ENCODE measurements around the gene SIMC1. TPM values are rescaled to one million over a fixed set of nuclear protein-coding genes. Genes with fewer than 3 reads are reported as not detected.
"Not testable (repeated sequence)": the region's sequence is repeated elsewhere in the genome, so short reads cannot be mapped to it uniquely, and the experiment has no call there.

The SIMC1 gene
- total RNA-seq, 1 donor: 11.0 TPM

GRCh38 chr5:176214466-176215021 lies 23.7 kb upstream of the SIMC1 start:
- DNase-seq (ENCODE audit: low read depth in 2 of 3, low spot score in 2 of 3): not testable (repeated sequence)

DNA sequence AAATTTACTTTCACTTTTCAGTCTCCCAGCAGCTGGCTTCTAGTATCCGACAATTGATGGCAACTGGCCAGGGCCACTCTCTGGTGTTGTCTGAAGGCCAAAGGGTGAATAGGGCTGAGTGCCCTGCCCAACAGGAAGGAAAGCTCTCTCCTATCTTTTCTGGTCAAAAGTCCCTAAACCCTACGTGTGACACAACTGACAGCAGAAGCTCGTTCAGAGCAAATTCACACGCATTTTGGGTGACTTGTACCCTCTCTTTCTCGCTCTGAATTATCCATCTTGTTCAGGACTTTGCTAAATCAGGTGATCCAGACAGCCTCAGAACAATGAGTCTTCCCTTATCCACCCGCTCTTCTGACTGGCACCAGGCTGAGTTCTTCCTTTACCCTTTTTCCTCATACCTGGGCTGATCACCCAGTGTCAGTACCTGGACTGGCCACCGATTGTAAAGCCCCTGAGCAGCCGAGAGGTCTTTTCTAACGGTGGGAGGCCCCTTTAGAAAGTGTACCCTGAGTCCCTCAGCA lies 21.8 kb upstream of the SIMC1 start:
- peak in 1 of 3 donors; percentile 34 for DNase-seq (ENCODE audit: low read depth in 2 of 3, low spot score in 2 of 3)

GRCh38 chr5:176217188-176217729 lies 21.0 kb upstream of the SIMC1 start:
- not testable (repeated sequence) for DNase-seq (ENCODE audit: low read depth in 2 of 3, low spot score in 2 of 3)

DNA sequence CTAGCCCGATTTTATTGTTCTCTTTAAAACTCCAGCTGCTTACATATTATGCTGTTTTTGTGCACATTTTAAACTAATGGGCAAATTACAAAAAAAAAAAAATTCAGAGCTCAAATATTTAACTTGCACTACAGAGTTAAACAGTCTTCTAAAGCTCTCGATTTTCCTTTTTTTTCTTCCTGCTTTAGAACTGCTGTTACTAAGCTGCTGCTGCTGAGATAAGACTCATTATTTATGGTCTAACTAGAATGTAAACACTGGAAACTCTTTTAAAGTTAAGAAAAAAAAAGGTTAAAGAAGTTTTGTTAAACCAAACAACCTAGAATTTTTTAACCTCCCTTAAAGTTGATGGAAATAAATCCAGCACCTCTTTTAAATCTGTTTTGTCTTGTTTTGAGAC lies 20.5 kb upstream of the SIMC1 start:
- not testable (repeated sequence) for DNase-seq (ENCODE audit: low read depth in 2 of 3, low spot score in 2 of 3)

GRCh38 chr5:176222006-176222405 lies 16.2 kb upstream of the SIMC1 start:
- not testable (repeated sequence) for DNase-seq (ENCODE audit: low read depth in 2 of 3, low spot score in 2 of 3)

- DNase-seq (ENCODE audit: low read depth in 2 of 3, low spot score in 2 of 3): not testable (repeated sequence)
These were observed 9.9 kb upstream of the SIMC1 start for GRCh38 chr5:176228358-176228757.

DNA sequence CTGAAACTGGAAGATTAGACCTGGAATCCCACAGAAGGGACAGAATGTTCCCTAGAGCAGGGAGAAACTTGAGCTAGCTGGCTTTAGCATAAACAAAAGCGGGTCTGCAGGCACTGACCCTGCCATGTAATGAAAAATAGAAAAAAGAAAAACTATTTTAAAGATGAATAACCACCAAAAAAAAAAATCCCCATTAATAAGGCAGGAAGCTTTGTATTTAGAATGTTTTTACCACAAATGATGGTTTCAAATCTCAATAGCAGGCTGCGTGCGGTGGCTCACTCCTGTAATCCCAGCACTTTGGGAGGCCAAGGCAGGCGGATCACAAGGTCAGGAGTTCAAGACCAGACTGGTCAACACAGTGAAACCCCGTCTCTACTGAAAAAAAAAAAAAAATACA lies 5.0 kb upstream of the SIMC1 start:
- not testable (repeated sequence) for DNase-seq (ENCODE audit: low read depth in 2 of 3, low spot score in 2 of 3)

GRCh38 chr5:176235155-176235554 lies 3.1 kb upstream of the SIMC1 start:
- DNase-seq (ENCODE audit: low read depth in 2 of 3, low spot score in 2 of 3): peak; percentile 19 to 78 (median 51)

- not testable (repeated sequence) for DNase-seq (ENCODE audit: low read depth in 2 of 3, low spot score in 2 of 3)
These were observed 540 bp downstream of the SIMC1 start for GRCh38 chr5:176238645-176239283.

DNA sequence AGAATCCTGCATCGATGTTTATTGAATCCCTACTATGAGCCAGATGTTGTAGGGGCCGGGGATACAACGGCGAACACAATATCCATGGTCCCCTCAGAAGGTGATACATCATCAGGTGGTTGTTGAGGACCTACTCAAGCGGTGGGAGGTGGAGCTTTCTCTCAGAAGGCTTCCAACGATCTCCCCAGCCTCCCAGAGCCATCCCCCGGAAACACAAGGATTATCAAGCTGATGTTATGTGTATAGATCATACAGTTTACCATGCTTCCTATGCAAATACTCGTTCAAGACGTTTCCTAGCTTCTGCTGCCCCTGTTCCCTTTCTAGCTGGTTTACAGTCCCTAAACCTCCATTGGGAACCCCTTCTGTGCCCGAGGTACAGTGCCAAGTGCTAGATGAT lies 1.1 kb downstream of the SIMC1 start:
- DNase-seq (ENCODE audit: low read depth in 2 of 3, low spot score in 2 of 3): not testable (repeated sequence)

- DNase-seq (ENCODE audit: low read depth in 2 of 3, low spot score in 2 of 3): not testable (repeated sequence)
These were observed 6.1 kb downstream of the SIMC1 start for GRCh38 chr5:176244318-176244717.

DNA sequence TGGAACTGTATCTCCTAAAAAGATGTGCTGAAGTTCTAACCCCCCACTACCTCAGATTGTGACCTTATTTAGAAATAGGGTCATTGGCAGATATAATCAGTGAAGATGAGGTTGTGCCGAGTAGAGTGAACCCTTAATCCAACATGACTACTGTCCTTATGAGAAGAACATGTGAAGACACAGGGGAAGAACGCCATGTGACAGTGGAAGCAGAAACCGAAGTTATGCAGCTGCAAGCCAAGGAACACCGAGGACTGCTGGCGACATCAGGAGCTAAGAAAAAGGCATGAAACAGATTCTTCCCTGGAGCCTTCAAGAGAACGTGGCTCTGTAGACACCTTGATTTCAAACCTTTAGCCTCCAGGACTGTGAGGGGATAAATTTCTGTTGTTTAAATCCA lies 6.8 kb downstream of the SIMC1 start:
- DNase-seq (ENCODE audit: low read depth in 2 of 3, low spot score in 2 of 3): not testable (repeated sequence)

DNA sequence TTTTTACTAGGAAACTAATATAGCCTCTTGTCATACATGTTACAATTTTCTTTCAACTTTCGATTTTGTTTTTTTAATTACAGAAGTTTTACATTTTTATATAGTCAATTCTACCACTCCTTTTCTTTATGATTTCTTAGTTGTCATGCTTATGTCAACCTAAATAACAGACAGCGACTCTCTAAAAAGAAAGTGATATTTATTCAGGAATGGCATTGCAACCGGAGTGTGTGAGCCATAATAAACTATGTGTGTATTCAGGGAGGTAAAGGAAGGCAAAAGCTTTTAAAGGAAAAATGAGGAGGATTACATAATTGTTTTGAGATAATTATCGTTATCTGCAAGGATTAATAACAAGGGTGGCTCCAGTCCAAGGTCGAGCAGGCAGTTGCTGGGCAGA lies 7.3 kb downstream of the SIMC1 start:
- DNase-seq (ENCODE audit: low read depth in 2 of 3, low spot score in 2 of 3): not testable (repeated sequence)

- DNase-seq (ENCODE audit: low read depth in 2 of 3, low spot score in 2 of 3): not testable (repeated sequence)
These were observed 12.5 kb downstream of the SIMC1 start for GRCh38 chr5:176250691-176251090.

- DNase-seq (ENCODE audit: low read depth in 2 of 3, low spot score in 2 of 3): not testable (repeated sequence)
These were observed 13.9 kb downstream of the SIMC1 start for GRCh38 chr5:176252171-176252570.

DNA sequence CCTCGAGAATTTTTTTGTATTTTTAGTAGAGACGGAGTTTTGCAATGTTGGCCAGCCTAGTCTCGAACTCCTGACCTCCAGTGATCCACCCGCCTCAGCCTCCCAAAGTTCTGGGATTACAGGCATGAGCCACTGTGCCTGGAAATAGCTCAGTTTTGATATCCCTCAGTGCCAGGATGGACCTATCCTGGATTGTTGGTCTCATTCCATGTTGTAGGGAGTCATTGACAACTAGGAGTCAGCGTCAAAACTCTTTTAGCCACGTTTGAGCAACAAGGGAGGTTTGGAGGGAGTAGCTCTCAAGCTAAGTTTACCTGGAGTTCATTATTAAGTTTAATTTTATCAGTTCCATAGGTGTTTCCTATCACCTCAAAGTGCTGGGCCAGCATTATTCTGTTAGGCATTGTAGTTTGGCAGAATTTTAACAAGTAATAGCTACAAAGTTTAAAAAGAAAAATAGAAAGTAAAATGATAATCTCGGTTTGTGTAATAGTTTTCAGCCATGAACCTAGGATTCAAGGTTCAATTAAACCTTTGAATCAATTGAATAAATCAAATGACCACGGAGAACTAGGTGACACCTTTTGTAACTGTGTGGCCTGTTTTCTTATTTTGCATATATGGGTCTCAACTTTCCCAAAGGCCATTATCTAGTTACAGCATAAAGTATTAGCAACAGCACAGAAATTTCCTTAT lies 15.3 kb downstream of the SIMC1 start:
- not testable (repeated sequence) for DNase-seq (ENCODE audit: low read depth in 2 of 3, low spot score in 2 of 3)

DNA sequence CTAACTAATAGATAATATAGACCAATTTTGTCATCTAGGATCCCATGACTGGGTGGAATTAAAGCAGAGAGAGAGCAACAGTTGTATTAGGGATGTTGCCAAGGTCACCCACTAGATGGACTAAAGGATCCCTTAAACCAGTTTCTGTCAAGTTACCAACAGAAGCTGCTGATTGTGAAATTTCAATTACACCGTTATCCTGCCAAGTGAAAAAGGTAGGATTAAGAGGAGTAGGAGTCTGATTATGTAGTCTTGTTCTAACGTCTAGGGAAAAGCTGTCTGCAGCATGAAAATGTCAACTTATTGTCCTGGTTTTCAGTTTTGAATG lies 15.8 kb downstream of the SIMC1 start:
- DNase-seq (ENCODE audit: low read depth in 2 of 3, low spot score in 2 of 3): not testable (repeated sequence)

DNA sequence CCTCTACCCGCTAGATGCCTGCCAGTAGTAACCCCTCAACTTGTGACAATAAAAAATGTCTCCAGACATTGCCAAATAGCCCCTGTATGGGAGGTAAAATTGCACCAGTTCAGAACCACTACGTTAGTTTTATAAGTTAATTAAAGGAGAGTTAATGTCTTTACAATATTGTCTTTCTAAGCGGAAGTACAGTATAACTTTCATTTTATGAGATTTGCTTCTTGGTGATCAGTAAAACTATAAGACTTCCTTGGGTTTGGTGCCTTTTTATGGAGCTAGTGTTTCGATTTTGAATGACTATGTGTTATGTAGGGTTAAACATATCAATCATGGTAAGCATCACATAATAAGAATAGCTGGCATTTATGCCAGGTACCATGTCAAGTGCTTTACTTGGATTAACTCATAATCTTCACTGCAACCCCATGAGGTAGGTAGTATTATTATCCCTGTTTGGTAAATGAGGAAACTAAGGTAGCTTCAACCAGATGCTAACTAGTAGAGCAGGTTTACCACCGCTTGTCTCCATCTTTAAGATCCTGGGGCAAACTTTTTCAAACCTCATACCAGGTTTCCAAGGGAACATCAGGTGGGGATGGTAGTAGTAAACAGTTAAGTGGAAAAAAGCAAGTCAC lies 19.8 kb downstream of the SIMC1 start:
- DNase-seq (ENCODE audit: low read depth in 2 of 3, low spot score in 2 of 3): not testable (repeated sequence)

DNA sequence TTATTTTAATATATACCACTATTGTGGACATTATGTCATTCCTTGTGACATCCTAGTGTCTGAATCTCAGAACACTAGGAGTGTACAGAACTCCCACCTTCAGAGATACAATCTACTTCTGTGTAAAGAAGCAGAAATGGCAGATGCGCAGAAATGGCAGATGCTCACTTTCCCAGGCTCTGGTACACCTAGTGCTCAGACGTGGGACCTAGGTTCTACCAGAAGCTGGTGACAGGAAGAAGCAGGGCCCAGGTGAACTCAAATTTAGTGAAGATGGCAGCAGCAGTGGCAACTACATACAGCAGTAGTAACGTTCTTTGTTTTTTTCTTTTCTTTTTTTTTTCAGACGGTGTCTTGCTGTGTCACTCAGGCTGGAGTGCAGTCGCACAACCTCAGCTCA lies 22.5 kb downstream of the SIMC1 start:
- DNase-seq (ENCODE audit: low read depth in 2 of 3, low spot score in 2 of 3): not testable (repeated sequence)

DNA sequence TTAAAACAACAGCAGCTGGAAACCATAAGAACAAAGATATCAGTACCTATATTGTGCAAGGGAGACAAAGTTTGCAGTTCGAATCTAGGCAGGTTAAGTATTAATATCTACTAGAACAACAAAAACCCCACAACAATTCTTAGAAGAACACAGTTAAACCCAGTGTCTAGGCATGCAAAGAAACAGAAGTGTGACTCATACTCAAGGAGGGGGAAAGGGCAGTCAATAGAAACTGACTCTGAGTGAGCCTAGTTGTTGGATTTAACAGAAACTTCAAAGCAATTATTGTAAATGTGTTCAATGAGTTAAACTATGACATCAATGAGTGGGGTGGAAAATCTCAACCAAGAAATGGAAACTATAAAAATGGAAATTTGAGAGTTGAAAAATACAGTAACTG lies 28.2 kb downstream of the SIMC1 start:
- not testable (repeated sequence) for DNase-seq (ENCODE audit: low read depth in 2 of 3, low spot score in 2 of 3)

- DNase-seq (ENCODE audit: low read depth in 2 of 3, low spot score in 2 of 3): not testable (repeated sequence)
These were observed 50.8 kb downstream of the SIMC1 start for GRCh38 chr5:176289018-176289417.

Measured in hematopoietic multipotent progenitor cell (in vitro differentiated cells).